ENCODE measurements around the gene AGPAT4. TPM values are rescaled to one million over a fixed set of nuclear protein-coding genes. Genes with fewer than 3 reads are reported as not detected.

Gene AGPAT4
- polyA plus RNA-seq, 1 donor from 2014 or later: 0.98 TPM

GRCh38 chr6:161254464-161255253 is 19.2 kb downstream of the AGPAT4 start:
- H3K27ac Mint-ChIP-seq: no peak overlapping the region
- H3K9me3 Mint-ChIP-seq: no peaks in the 10 kb centered on the region
- H3K4me3 Mint-ChIP-seq: no peak overlapping the region
- peaks cover 3% of the 10 kb centered on the region for H3K36me3 Mint-ChIP-seq
- H3K27me3 Mint-ChIP-seq: no peaks in the 10 kb centered on the region
- H3K4me1 Mint-ChIP-seq: no peaks in the 10 kb centered on the region

GRCh38 chr6:161254126-161254463 is 19.8 kb downstream of the AGPAT4 start:
- H3K4me1 Mint-ChIP-seq: no peaks in the 10 kb centered on the region
- H3K36me3 Mint-ChIP-seq: peaks cover 3% of the 10 kb centered on the region
- no peak overlapping the region for H3K4me3 Mint-ChIP-seq
- no peaks in the 10 kb centered on the region for H3K27me3 Mint-ChIP-seq
- no peaks in the 10 kb centered on the region for H3K9me3 Mint-ChIP-seq
- H3K27ac Mint-ChIP-seq: no peak overlapping the region

- Mint-ChIP-seq H3K4me1 (no peaks in the 10 kb centered on the region), H3K4me3 (no peak overlapping the region), H3K9me3 (no peaks in the 10 kb centered on the region), H3K36me3 (no peaks in the 10 kb centered on the region), H3K27ac (no peak overlapping the region), H3K27me3 (no peaks in the 10 kb centered on the region)
These were observed 22.5 kb downstream of the AGPAT4 start for GRCh38 chr6:161251345-161251744.

GRCh38 chr6:161249327-161249726 is 24.5 kb downstream of the AGPAT4 start:
- no peaks in the 10 kb centered on the region for H3K9me3 Mint-ChIP-seq
- H3K4me3 Mint-ChIP-seq: no peak overlapping the region
- no peaks in the 10 kb centered on the region for H3K36me3 Mint-ChIP-seq
- H3K27me3 Mint-ChIP-seq: no peaks in the 10 kb centered on the region
- H3K4me1 Mint-ChIP-seq: no peaks in the 10 kb centered on the region
- H3K27ac Mint-ChIP-seq: no peak overlapping the region

GRCh38 chr6:161246725-161247124 is 27.1 kb downstream of the AGPAT4 start:
- no peaks in the 10 kb centered on the region for H3K36me3 Mint-ChIP-seq
- no peak overlapping the region for H3K4me3 Mint-ChIP-seq
- H3K9me3 Mint-ChIP-seq: no peaks in the 10 kb centered on the region
- H3K27me3 Mint-ChIP-seq: no peaks in the 10 kb centered on the region
- no peak overlapping the region for H3K27ac Mint-ChIP-seq
- no peaks in the 10 kb centered on the region for H3K4me1 Mint-ChIP-seq

GRCh38 chr6:161245363-161245762 is 28.5 kb downstream of the AGPAT4 start:
- Mint-ChIP-seq H3K27ac (no peak overlapping the region), H3K4me1 (no peaks in the 10 kb centered on the region), H3K27me3 (no peaks in the 10 kb centered on the region), H3K4me3 (no peak overlapping the region), H3K36me3 (no peaks in the 10 kb centered on the region), H3K9me3 (no peaks in the 10 kb centered on the region)

GRCh38 chr6:161244725-161245124 is 29.1 kb downstream of the AGPAT4 start:
- no peaks in the 10 kb centered on the region for H3K9me3 Mint-ChIP-seq
- H3K27ac Mint-ChIP-seq: no peak overlapping the region
- no peaks in the 10 kb centered on the region for H3K4me1 Mint-ChIP-seq
- no peak overlapping the region for H3K4me3 Mint-ChIP-seq
- H3K27me3 Mint-ChIP-seq: no peaks in the 10 kb centered on the region
- H3K36me3 Mint-ChIP-seq: no peaks in the 10 kb centered on the region

- Mint-ChIP-seq H3K36me3 (no peaks in the 10 kb centered on the region), H3K27me3 (no peaks in the 10 kb centered on the region), H3K27ac (peak overlapping the region in 1 of 3 donors; percentile 24), H3K4me3 (peak overlapping the region in 1 of 4 donors; percentile 53), H3K9me3 (no peaks in the 10 kb centered on the region), H3K4me1 (no peaks in the 10 kb centered on the region)
These were observed 30.8 kb downstream of the AGPAT4 start for GRCh38 chr6:161242779-161243693.

- Mint-ChIP-seq H3K27ac (peak overlapping the region in 1 of 3 donors; percentile 63), H3K27me3 (no peaks in the 10 kb centered on the region), H3K9me3 (no peaks in the 10 kb centered on the region), H3K4me1 (no peaks in the 10 kb centered on the region), H3K36me3 (no peaks in the 10 kb centered on the region), H3K4me3 (no peak overlapping the region)
These were observed 31.7 kb downstream of the AGPAT4 start for GRCh38 chr6:161242113-161242512.

GRCh38 chr6:161239001-161239400 is 34.9 kb downstream of the AGPAT4 start:
- Mint-ChIP-seq H3K4me1 (peaks cover 0 to 3% (median 3%) of the 10 kb centered on the region in 3 donors), H3K36me3 (no peaks in the 10 kb centered on the region), H3K27me3 (no peaks in the 10 kb centered on the region), H3K4me3 (no peak overlapping the region), H3K9me3 (no peaks in the 10 kb centered on the region), H3K27ac (no peak overlapping the region)

- Mint-ChIP-seq H3K4me1 (peaks cover 0 to 3% (median 3%) of the 10 kb centered on the region in 3 donors), H3K36me3 (no peaks in the 10 kb centered on the region), H3K9me3 (no peaks in the 10 kb centered on the region), H3K27me3 (no peaks in the 10 kb centered on the region), H3K4me3 (no peak overlapping the region), H3K27ac (no peak overlapping the region)
These were observed 35.4 kb downstream of the AGPAT4 start for GRCh38 chr6:161238500-161238899.

- H3K4me1 Mint-ChIP-seq: peaks cover 0 to 3% (median 3%) of the 10 kb centered on the region in 3 donors
- H3K4me3 Mint-ChIP-seq: no peak overlapping the region
- H3K27ac Mint-ChIP-seq: no peak overlapping the region
- H3K36me3 Mint-ChIP-seq: no peaks in the 10 kb centered on the region
- H3K27me3 Mint-ChIP-seq: no peaks in the 10 kb centered on the region
- peaks cover 0 to under 1% (median 0%) of the 10 kb centered on the region in 3 donors for H3K9me3 Mint-ChIP-seq
These were observed 35.8 kb downstream of the AGPAT4 start for GRCh38 chr6:161238081-161238480.

GRCh38 chr6:161237176-161237575 is 36.7 kb downstream of the AGPAT4 start:
- Mint-ChIP-seq H3K9me3 (peaks cover 0 to 3% (median 0%) of the 10 kb centered on the region in 3 donors), H3K4me1 (peaks cover 0 to 3% (median 3%) of the 10 kb centered on the region in 3 donors), H3K27ac (no peak overlapping the region), H3K27me3 (no peaks in the 10 kb centered on the region), H3K4me3 (no peak overlapping the region), H3K36me3 (no peaks in the 10 kb centered on the region)

- Mint-ChIP-seq H3K9me3 (peaks cover 0 to 3% (median 3%) of the 10 kb centered on the region in 3 donors), H3K36me3 (no peaks in the 10 kb centered on the region), H3K4me1 (peaks cover 0 to 3% (median 3%) of the 10 kb centered on the region in 3 donors), H3K27ac (no peak overlapping the region), H3K4me3 (peak overlapping the region in 1 of 4 donors; percentile 24), H3K27me3 (no peaks in the 10 kb centered on the region)
These were observed 37.9 kb downstream of the AGPAT4 start for GRCh38 chr6:161235776-161236633.

All from IgD-negative memory B cell (primary cell).